Endothelial cell of umbilical vein (primary cell): ENCODE data around the gene KANK4. TPM values are rescaled to one million over a fixed set of nuclear protein-coding genes. Genes with fewer than 3 reads are reported as not detected.

Experiments used
- BruUV-seq: library from RNA; stranded (reverse); fragments of 400-500 nt; replicated peaks from 2 replicates; lab custom pipeline; 2021; lab: Mats Ljungman, UMichigan
- CTCF ChIA-PET: fragments of 300-600, 350-600 bp; sonication (Branson Sonifier 250); formaldehyde crosslinking; loops from one replicate; lab custom pipeline; 2021; ENCODE audit warnings: antibody characterized with exemption, inconsistent platforms; lab: Charles Lee
- POLR2A ChIA-PET: fragments of 300-600, 350-600 bp; sonication (Branson Sonifier 250); formaldehyde crosslinking; loops from one replicate; lab custom pipeline; 2021; ENCODE audit warnings: antibody characterized with exemption, inconsistent platforms; lab: Charles Lee
- DNase-seq: peaks from one replicate; pipeline ENCODE4 v3.0.0-alpha.2; 2011; ENCODE audit warnings: low read depth, low spot score
- FAIRE-seq: peaks from 2 replicates; lab custom pipeline; 2011; peaks lifted over from hg19 to GRCh38; lab: Jason Lieb, UNC
- H2AFZ ChIP-seq: 2 replicates; pipeline ENCODE4 v1.6.0; 2012; ENCODE audit warnings: low read depth, low read length, control low read depth, inconsistent platforms
- H3K27ac ChIP-seq: 2 replicates; pipeline ENCODE4 v1.5.1; 2011; ENCODE audit warnings: low read depth, mild to moderate bottlenecking, control low read depth, low read length, moderate library complexity; ENCODE audit not compliant: insufficient read depth
- H3K27me3 ChIP-seq, 2 experiments: 2 replicates each; pipeline versions ENCODE4 v1.6.0 to v1.6.1; 2011; ENCODE audit warnings: low read length in 2 of 2, mixed read lengths in 1 of 2; ENCODE audit not compliant: control insufficient read depth in 2 of 2, insufficient read depth in 2 of 2
- H3K36me3 ChIP-seq, 2 experiments: 2 replicates in 1 of 2; 3 replicates in 1 of 2; pipeline ENCODE4 v1.5.1; 2011; ENCODE audit warnings: low read length in 2 of 2, mild to moderate bottlenecking in 1 of 2, moderate library complexity in 1 of 2; ENCODE audit not compliant: control insufficient read depth in 2 of 2, insufficient read depth in 2 of 2; ENCODE audit errors: extremely low read depth in 1 of 2
- H3K4me1 ChIP-seq: 3 replicates; pipeline ENCODE4 v1.5.1; 2011; ENCODE audit warnings: mild to moderate bottlenecking, low read length; ENCODE audit not compliant: control insufficient read depth, insufficient read depth; ENCODE audit errors: extremely low read depth
- H3K4me2 ChIP-seq: 2 replicates; pipeline ENCODE4 v1.6.1; 2011; ENCODE audit warnings: low read length, control low read depth, mixed read lengths; ENCODE audit not compliant: insufficient read depth
- H3K4me3 ChIP-seq, 3 experiments: fragments of 200-600 bp in 1 of 3; sonication (generic), shearing (Covaris generic) in 1 of 3; replicated peaks in 1 of 3; 2 replicates each; pipeline ENCODE4 v1.5.1; 2011 to 2016; ENCODE audit warnings: control low read depth in 3 of 3, low read length in 3 of 3, mild to moderate bottlenecking in 2 of 3, inconsistent platforms in 1 of 3, low read depth in 1 of 3, moderate library complexity in 1 of 3; ENCODE audit not compliant: insufficient read depth in 1 of 3
- H3K79me2 ChIP-seq: 2 replicates; pipeline ENCODE4 v1.6.0; 2012; ENCODE audit warnings: low read length, inconsistent platforms; ENCODE audit not compliant: control insufficient read depth, insufficient read depth
- H3K9ac ChIP-seq: replicated peaks from 2 replicates; pipeline ENCODE3; 2011; ENCODE audit warnings: low read length, control low read depth; ENCODE audit not compliant: insufficient read depth; ENCODE audit errors: extremely low read depth
- H3K9me1 ChIP-seq: replicated peaks from 3 replicates; pipeline ENCODE4 v1.6.0; 2011; ENCODE audit warnings: mild to moderate bottlenecking, low read length; ENCODE audit not compliant: control insufficient read depth, insufficient read depth; ENCODE audit errors: extremely low read depth
- H3K9me3 ChIP-seq: replicated peaks from 2 replicates; pipeline ENCODE4 v1.5.1; 2012; ENCODE audit warnings: low read length, inconsistent platforms; ENCODE audit not compliant: control insufficient read depth, insufficient read depth
- H4K20me1 ChIP-seq: replicated peaks from 2 replicates; pipeline ENCODE3; 2011; ENCODE audit warnings: mild to moderate bottlenecking, low read length; ENCODE audit not compliant: control insufficient read depth, insufficient read depth; ENCODE audit errors: extremely low read depth
- CTCF ChIP-seq, 2 donors: IDR thresholded peaks; 1 replicate in 1 of 2; 2 replicates in 1 of 2; pipeline ENCODE4 v1.5.1; 2011; ENCODE audit warnings: low read length in 2 of 2, mild to moderate bottlenecking in 2 of 2, moderate library complexity in 2 of 2, control low read depth in 1 of 2, inconsistent platforms in 1 of 2, low read depth in 1 of 2; ENCODE audit not compliant: insufficient read depth in 1 of 2; ENCODE audit errors: extremely low read depth in 1 of 2
- EZH2 ChIP-seq: IDR thresholded peaks from 2 replicates; pipeline ENCODE4 v1.6.1; 2012; ENCODE audit warnings: borderline replicate concordance, low read depth, mild to moderate bottlenecking, moderate library complexity, low read length, inconsistent platforms; ENCODE audit not compliant: severe bottlenecking
- FOS ChIP-seq: IDR thresholded peaks from 2 replicates; pipeline ENCODE4 v1.6.1; 2011; ENCODE audit warnings: mild to moderate bottlenecking, low read length, moderate library complexity, borderline replicate concordance; ENCODE audit not compliant: insufficient read depth
- GATA2 ChIP-seq: IDR thresholded peaks from 2 replicates; pipeline ENCODE4 v1.7.0; 2011; ENCODE audit warnings: low read depth, mild to moderate bottlenecking, moderate library complexity, mixed read lengths, low read length; ENCODE audit not compliant: insufficient read length, insufficient read depth
- JUN ChIP-seq: IDR thresholded peaks from 2 replicates; pipeline ENCODE4 v1.6.1; 2011; ENCODE audit warnings: borderline replicate concordance, low read depth; ENCODE audit not compliant: insufficient read length, insufficient read depth
- MYC ChIP-seq: IDR thresholded peaks from one replicate; pipeline ENCODE4 v1.6.1; 2011; ENCODE audit warnings: mild to moderate bottlenecking, low read depth, low read length
- POLR2A ChIP-seq: IDR thresholded peaks from 2 replicates; pipeline ENCODE4 v1.6.1; 2012; ENCODE audit warnings: low read depth, mild to moderate bottlenecking, control low read depth, low read length
- POLR2AphosphoS5 ChIP-seq: IDR thresholded peaks from 2 replicates; pipeline ENCODE4 v1.6.1; 2012; ENCODE audit warnings: low read depth, mild to moderate bottlenecking, control low read depth, low read length, moderate library complexity; ENCODE audit not compliant: insufficient read depth
- dilution Hi-C: fragments of 300-500 bp; cut with MboI; formaldehyde crosslinking; loops from one replicate; pipeline ENCODE4 v1.15.0; 2019; ENCODE audit warnings: low sequenced_read_pairs; ENCODE audit not compliant: extremely low pct_ligation_motif_present
- intact Hi-C: fragments of 100-400 bp; cut with micrococcal nuclease; formaldehyde crosslinking; loops from one replicate; pipeline ENCODE4 v1.10.0; 2022
- polyA plus RNA-seq, 4 experiments: library from polyadenylated mRNA; depleted of rRNA in 3 of 4; stranded (reverse) in 3 of 4; unstranded in 1 of 4; fragments of >200 nt; gene quantifications; 2 replicates each; pipeline versions ENCODE4 v1.2.1 to v1.2.3, GENCODE V29; 2011 to 2012; ENCODE audit warnings: missing spikeins in 1 of 4
- total RNA-seq: library from RNA; stranded (reverse); gene quantifications from 2 replicates; pipeline ENCODE4 v1.2.3, GENCODE V29; 2021
- TF ChIP-seq, protein P1 (sequence below): IDR thresholded peaks from 2 replicates; pipeline ENCODE4 v1.6.1; 2011; ENCODE audit not compliant: insufficient read depth, insufficient read length

Gene KANK4
- total and polyA plus RNA-seq, 2 donors (not counting 3 experiments of a cell fraction or from before 2014, with no cell fraction given): not detected

GRCh38 chr1:62311473-62311943 lies 7.7 kb downstream of the KANK4 start:
- Histone ChIP-seq H3K36me3 (no peaks in the 10 kb centered on the region), H3K27ac (no peak overlapping the region), H3K9ac (no peak overlapping the region), H3K27me3 (no peaks in the 10 kb centered on the region), H3K4me3 (no peak overlapping the region), H2AFZ (no peak overlapping the region), H3K9me3 (no peaks in the 10 kb centered on the region), H3K4me1 (no peaks in the 10 kb centered on the region), H3K79me2 (no peaks in the 10 kb centered on the region), H3K4me2 (no peak overlapping the region), H3K9me1 (no peaks in the 10 kb centered on the region), H4K20me1 (no peaks in the 10 kb centered on the region)
- no peak for TF ChIP-seq POLR2AphosphoS5
- TF ChIP-seq, protein P1, sequence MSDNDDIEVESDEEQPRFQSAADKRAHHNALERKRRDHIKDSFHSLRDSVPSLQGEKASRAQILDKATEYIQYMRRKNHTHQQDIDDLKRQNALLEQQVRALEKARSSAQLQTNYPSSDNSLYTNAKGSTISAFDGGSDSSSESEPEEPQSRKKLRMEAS: no peak
- no peak for TF ChIP-seq CTCF (IDR thresholded peaks at IDR 0.05; ENCODE audit: extremely low read depth in 1 of 2, insufficient read depth in 1 of 2, low read depth in 1 of 2, low read length in 2 of 2)
- no peak for TF ChIP-seq MYC
- no peak for TF ChIP-seq GATA2
- no peak for TF ChIP-seq POLR2A
- no peak for TF ChIP-seq EZH2
- no peak for TF ChIP-seq FOS
- no peak for TF ChIP-seq JUN
- DNase-seq (no peak), FAIRE-seq (no peak)
- POLR2A ChIA-PET: no interaction called here
- no TSS peak for BruUV-seq
- intact Hi-C loops: no loop called here
- dilution Hi-C loops: no loop called here
- CTCF ChIA-PET: no interaction called here
